Subcutaneous adipose tissue (tissue), 4 donors: ENCODE measurements around the gene PKM. TPM values are rescaled to one million over a fixed set of nuclear protein-coding genes. Genes with fewer than 3 reads are reported as not detected.

Source experiments
- total RNA-seq, 4 donors: library from RNA; depleted of rRNA; stranded (reverse); fragments of >200 nt; gene quantifications; one replicate each; pipeline ENCODE4 v1.1.0, GENCODE V29; 2016
- TF ChIP-seq, protein P1 (sequence below): fragments of 450-650 bp; IDR thresholded peaks from one replicate; pipeline ENCODE4 v1.5.1; 2016; ENCODE audit warnings: low read depth, mild to moderate bottlenecking, control low read depth, antibody characterized with exemption, moderate library complexity

The PKM gene
- total RNA-seq, 4 donors from 2014 or later, result 119 to 353 (median 168) TPM

DNA sequence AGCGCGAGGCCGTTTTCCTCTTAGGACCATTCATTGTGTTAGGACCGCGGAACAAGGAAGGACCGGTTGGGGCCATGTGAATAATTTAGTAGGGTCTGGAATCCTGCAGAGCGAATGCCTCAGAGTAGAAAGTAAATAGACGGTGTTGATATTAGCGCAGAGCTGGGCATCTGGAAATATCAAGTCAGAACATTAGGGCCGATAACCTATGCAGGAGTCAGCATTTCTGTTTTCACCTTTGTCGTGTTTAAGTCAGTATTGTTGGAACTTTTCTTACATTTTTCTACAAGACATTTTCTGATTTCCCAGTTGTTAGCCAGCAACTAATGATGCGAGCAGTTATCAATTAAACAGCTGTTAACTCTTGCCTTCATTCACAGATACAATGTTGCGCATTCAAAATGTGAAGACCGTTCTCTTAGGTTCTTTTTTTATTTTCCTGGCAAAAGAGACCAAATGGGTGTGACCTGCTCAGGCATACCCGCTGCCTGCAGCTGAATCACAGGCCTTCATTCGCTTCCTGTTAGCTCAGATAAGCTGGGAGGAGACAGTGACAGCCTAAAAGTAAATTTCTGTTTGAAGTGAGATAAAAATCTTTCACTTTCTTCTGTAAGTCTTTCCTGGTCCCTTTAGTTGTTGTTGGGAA lies 966 bp upstream of the PKM start:
- TF ChIP-seq, protein P1, sequence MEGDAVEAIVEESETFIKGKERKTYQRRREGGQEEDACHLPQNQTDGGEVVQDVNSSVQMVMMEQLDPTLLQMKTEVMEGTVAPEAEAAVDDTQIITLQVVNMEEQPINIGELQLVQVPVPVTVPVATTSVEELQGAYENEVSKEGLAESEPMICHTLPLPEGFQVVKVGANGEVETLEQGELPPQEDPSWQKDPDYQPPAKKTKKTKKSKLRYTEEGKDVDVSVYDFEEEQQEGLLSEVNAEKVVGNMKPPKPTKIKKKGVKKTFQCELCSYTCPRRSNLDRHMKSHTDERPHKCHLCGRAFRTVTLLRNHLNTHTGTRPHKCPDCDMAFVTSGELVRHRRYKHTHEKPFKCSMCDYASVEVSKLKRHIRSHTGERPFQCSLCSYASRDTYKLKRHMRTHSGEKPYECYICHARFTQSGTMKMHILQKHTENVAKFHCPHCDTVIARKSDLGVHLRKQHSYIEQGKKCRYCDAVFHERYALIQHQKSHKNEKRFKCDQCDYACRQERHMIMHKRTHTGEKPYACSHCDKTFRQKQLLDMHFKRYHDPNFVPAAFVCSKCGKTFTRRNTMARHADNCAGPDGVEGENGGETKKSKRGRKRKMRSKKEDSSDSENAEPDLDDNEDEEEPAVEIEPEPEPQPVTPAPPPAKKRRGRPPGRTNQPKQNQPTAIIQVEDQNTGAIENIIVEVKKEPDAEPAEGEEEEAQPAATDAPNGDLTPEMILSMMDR, result no peak

DNA sequence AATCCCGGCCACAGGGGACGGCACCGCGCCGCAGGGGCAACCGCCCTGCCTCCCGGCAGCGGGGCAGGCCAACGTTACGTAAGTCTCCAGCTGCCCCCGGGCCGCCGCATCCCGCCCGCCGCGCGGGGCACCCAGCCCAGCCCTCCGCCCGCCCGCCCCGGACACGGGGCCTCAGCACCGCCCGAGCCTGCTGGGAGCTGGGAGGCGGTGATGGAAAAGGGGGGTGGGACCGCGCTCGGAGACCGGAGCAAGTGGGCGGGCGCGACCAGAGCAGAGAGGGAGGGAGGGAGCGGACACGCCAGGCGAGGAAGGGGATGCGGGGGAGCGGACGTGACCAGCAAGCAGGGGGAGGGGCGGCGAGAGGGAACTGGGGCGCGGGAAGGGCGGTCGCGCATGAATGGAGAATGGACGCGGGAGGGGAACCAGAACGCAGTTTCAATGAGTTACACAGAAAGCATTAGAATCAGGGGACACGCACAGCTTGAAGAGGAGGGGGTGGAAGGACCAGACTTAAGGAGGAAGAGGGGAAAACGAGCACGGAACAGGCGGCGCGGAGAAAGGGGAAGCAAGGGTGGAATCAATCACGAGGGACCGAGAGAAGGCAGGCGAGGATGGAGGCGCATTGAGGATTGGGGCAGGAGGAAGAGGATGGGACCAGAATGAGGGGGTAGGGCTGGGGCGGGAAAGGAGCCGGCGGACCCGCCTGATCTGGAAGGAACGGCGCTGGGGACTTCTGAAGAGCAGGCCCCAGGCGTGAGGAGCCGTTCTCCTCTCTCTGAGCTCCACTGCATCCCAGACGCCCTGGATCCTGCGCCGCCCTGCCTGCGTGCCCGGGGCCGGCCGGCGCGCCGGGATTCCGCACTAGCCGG lies 559 bp downstream of the PKM start:
- TF ChIP-seq, protein P1, result no peak

DNA sequence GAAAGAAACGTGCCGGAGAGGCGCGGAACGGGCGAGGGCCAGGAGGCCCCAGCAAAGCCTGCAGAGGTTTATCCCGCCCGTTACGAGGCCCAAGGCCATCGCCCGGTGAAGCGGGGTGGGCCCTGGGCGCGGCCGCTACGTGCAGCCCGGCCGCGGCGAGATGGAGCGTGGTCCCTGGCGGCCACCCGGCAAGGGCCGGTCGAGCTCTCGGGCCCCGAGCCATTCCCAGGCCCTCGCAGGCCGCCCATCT lies 1.1 kb downstream of the PKM start:
- TF ChIP-seq, protein P1, result no peak

GRCh38 chr15:72229076-72229946 lies 1.7 kb downstream of the PKM start:
- TF ChIP-seq, protein P1, result no peak

GRCh38 chr15:72227720-72228119 lies 3.3 kb downstream of the PKM start:
- TF ChIP-seq, protein P1, result no peak

GRCh38 chr15:72227192-72227586 lies 3.8 kb downstream of the PKM start:
- TF ChIP-seq, protein P1, result no peak

GRCh38 chr15:72223278-72223677 lies 7.7 kb downstream of the PKM start:
- TF ChIP-seq, protein P1, result no peak
